ENCODE data around the gene SPSB2. TPM values are rescaled to one million over a fixed set of nuclear protein-coding genes. Genes with fewer than 3 reads are reported as not detected.

The SPSB2 gene
- total and polyA plus RNA-seq, 9 of the 15 experiments (the other 6 are each of a cell fraction or from before 2014, with no cell fraction given), result 0.10 to 10.6 (median 1.9) TPM

DNA sequence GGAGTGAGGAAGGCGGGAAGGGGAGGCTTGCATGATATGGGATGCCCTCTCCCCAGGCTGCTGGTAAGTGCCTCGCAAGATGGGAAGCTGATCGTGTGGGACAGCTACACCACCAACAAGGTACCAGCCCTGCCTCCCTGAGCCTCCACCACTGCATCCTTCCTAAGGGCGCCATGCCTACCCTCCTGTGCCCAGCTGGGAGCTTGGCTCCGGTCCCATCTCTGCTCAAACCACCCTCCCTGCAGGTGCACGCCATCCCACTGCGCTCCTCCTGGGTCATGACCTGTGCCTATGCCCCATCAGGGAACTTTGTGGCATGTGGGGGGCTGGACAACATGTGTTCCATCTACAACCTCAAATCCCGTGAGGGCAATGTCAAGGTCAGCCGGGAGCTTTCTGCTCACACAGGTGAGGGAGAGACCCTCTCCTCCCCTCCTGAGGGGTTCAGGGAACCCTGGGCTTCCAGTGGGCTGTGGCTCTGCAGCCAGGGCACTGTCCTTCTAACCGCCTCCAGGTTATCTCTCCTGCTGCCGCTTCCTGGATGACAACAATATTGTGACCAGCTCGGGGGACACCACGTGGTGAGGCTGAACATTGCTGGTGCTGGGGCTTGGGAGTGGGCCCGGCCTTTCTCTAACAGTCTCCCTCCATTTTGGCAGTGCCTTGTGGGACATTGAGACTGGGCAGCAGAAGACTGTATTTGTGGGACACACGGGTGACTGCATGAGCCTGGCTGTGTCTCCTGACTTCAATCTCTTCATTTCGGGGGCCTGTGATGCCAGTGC lies 29.8 kb downstream of the SPSB2 start (continued):
- TF ChIP-seq, protein P1, sequence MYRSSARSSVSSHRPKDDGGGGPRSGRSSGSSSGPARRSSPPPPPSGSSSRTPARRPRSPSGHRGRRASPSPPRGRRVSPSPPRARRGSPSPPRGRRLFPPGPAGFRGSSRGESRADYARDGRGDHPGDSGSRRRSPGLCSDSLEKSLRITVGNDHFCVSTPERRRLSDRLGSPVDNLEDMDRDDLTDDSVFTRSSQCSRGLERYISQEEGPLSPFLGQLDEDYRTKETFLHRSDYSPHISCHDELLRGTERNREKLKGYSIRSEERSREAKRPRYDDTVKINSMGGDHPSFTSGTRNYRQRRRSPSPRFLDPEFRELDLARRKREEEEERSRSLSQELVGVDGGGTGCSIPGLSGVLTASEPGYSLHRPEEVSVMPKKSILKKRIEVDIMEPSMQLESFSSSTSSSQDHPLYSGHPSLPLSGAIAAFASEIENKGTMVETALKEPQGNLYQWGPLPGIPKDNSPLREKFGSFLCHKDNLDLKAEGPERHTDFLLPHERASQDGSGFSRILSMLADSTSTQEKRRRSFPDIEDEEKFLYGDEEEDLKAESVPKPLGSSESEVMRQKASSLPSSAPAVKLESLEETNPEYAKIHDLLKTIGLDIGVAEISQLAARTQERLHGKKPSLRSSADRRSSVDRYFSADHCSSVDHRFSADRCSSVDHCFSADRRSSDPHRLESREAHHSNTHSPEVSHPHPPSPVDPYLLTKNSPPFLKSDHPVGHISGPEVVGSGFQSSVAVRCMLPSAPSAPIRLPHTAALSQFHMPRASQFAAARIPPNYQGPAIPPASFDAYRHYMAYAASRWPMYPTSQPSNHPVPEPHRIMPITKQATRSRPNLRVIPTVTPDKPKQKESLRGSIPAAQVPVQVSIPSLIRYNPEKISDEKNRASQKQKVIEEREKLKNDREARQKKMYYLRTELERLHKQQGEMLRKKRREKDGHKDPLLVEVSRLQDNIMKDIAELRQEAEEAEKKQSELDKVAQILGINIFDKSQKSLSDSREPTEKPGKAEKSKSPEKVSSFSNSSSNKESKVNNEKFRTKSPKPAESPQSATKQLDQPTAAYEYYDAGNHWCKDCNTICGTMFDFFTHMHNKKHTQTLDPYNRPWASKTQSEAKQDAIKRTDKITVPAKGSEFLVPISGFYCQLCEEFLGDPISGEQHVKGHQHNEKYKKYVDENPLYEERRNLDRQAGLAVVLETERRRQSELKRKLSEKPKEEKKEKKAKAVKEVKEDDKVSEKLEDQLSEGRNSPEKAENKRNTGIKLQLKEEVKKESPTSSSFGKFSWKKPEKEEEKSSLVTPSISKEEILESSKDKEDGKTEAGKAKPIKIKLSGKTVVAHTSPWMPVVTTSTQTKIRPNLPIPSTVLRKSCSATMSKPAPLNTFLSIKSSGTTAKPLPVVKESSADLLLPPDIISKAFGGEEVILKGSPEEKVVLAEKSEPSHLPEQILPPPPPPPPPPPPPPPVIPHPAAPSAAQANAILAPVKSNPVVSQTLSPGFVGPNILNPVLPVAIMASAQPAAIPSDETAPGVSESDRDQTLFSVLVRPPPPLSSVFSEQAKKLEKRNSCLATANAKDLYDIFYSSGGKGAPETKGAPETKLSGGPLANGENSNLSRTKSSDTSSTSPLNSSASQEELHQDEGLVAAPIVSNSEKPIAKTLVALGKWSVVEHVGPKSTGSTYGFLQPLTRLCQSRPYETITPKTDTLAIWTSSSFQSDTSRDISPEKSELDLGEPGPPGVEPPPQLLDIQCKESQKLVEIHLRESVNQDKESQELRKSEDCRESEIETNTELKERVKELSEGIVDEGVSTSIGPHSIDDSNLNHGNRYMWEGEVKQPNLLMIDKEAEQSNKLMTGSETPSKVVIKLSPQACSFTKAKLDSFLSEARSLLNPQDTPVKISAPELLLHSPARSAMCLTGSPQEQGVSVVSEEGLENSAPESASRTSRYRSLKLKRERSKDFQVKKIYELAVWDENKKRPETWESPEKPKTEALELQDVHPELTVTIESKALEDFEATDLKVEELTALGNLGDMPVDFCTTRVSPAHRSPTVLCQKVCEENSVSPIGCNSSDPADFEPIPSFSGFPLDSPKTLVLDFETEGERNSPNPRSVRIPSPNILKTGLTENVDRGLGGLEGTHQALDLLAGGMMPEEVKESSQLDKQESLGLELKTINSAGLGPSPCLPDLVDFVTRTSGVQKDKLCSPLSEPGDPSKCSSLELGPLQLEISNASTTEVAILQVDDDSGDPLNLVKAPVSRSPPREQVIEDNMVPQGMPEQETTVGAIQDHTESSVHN (IDR thresholded peaks at IDR 0.05; ENCODE audit: borderline replicate concordance in 1 of 2, low read depth in 1 of 2), result no peak
- no peak for TF ChIP-seq GTF2F1 (IDR thresholded peaks at IDR 0.05; ENCODE audit: low read depth, low read length)
- TF ChIP-seq TBL1XR1 (IDR thresholded peaks at IDR 0.05; ENCODE audit: low read length in 2 of 2), result no peak
- TF ChIP-seq HDAC8 (tag; IDR thresholded peaks at IDR 0.05), result no peak
- 0 out of 2 replicates have a peak, but pooled peaks have one; percentile 18 for TF ChIP-seq SMC3 (conservative IDR thresholded peaks at IDR 0.05; ENCODE audit: insufficient read depth, low read depth, low read length)

All from K562 (cell line).